Body of pancreas (tissue), 4 donors: Measurements from ENCODE around the gene BCAR1. TPM values are rescaled to one million over a fixed set of nuclear protein-coding genes. Genes with fewer than 3 reads are reported as not detected.

Experiments
- ATAC-seq: fragments of 150-250 bp; one replicate; pipeline ENCODE4 v1.9.1; 2016
- DNase-seq, 4 donors: peaks; one replicate each; pipeline ENCODE4 v3.0.0-alpha.2; 2019
- H3K27ac ChIP-seq, 4 donors: fragments of 200-600 bp; sonication (generic); 1 replicate in 3 of 4; 2 replicates in 1 of 4; pipeline versions ENCODE4 v1.5.1 to v1.6.1; 2016 to 2019; ENCODE audit warnings: mild to moderate bottlenecking in 1 of 4, mixed read lengths in 1 of 4, moderate library complexity in 1 of 4
- H3K27me3 ChIP-seq, 2 donors: fragments of 200-600 bp; sonication (generic); one replicate each; pipeline ENCODE4 v1.6.0; 2016; ENCODE audit warnings: mild to moderate bottlenecking in 1 of 2
- H3K36me3 ChIP-seq, 2 donors: fragments of 200-600 bp; sonication (generic); replicated peaks in 1 of 2; 2 replicates each; pipeline ENCODE4 v1.5.1; 2016; ENCODE audit warnings: low read depth in 2 of 2; ENCODE audit not compliant: insufficient read depth in 1 of 2
- H3K4me1 ChIP-seq: fragments of 200-600 bp; sonication (generic); one replicate; pipeline ENCODE4 v1.6.0; 2016
- H3K4me3 ChIP-seq, 2 donors: fragments of 200-600 bp; sonication (generic); 1 replicate in 1 of 2; 2 replicates in 1 of 2; pipeline ENCODE4 v1.5.1; 2016 to 2019
- H3K9me3 ChIP-seq, 3 donors: fragments of 200-600 bp; sonication (generic); 1 replicate in 2 of 3; 2 replicates in 1 of 3; pipeline ENCODE4 v1.5.1; 2016
- POLR2A ChIP-seq, 3 donors: fragments of 450-650 bp; IDR thresholded peaks; one replicate each; pipeline ENCODE4 v1.6.1; 2016; ENCODE audit warnings: antibody characterized with exemption in 3 of 3, mild to moderate bottlenecking in 2 of 3
- WGBS, 2 donors: methylation state at CpG; one replicate each; pipeline ENCODE4 v1.1.5; 2017; 5-methylcytosine and 5-hydroxymethylcytosine counted together
- intact Hi-C: fragments of 100-400 bp; cut with DNase I; formaldehyde crosslinking; loops from one replicate; pipeline ENCODE4 v1.15.1; 2023
- total RNA-seq, 2 donors: library from RNA; depleted of rRNA; stranded (reverse); fragments of >200 nt; gene quantifications; one replicate each; pipeline ENCODE4 v1.1.0, GENCODE V29; 2016
- TF ChIP-seq, protein P1 (sequence below), 7 experiments: fragments of 450-650 bp in 4 of 7; fragments of 200-600 bp in 3 of 7; sonication (generic) in 3 of 7; IDR thresholded peaks; one replicate each; pipeline ENCODE4 v1.5.1; 2016 to 2019; ENCODE audit warnings: antibody characterized with exemption in 7 of 7

BCAR1 gene
- total RNA-seq, 2 donors from 2014 or later, result 61.0 to 72.8 TPM

DNA sequence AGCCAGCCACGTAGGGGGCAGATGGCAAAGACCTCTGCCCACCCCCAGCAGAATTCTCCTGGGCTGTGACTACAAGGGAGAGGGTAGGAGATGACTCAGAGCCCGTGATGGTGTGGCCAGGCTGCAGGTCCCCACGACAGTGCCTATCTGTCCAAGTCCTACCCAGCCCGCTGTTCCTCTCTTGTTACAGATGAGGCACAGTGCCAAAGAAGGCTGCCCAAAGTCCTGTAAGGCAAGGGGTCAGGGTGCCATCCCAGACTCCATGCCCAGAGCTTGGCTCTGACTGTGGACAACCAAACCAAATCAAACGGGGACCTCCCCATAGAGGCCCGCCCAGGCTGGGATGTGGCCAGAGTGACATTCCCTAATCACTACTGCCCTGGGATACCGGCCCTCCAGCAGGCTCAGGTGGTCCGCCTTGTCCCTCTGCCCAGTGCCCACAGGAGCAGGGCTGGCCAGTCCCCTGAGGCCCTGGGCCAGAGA is 12.6 kb upstream of the BCAR1 start:
- H3K4me3 ChIP-seq, result no peak overlapping the region
- no peak for ATAC-seq
- 20 to 28% methylated on average over 2 to 8 of the region's 8 CpGs for WGBS, 2 donors
- H3K4me1 ChIP-seq, result peaks cover 67% of the 10 kb centered on the region
- TF ChIP-seq POLR2A (IDR thresholded peaks at IDR 0.05), result no peak
- TF ChIP-seq, protein P1, sequence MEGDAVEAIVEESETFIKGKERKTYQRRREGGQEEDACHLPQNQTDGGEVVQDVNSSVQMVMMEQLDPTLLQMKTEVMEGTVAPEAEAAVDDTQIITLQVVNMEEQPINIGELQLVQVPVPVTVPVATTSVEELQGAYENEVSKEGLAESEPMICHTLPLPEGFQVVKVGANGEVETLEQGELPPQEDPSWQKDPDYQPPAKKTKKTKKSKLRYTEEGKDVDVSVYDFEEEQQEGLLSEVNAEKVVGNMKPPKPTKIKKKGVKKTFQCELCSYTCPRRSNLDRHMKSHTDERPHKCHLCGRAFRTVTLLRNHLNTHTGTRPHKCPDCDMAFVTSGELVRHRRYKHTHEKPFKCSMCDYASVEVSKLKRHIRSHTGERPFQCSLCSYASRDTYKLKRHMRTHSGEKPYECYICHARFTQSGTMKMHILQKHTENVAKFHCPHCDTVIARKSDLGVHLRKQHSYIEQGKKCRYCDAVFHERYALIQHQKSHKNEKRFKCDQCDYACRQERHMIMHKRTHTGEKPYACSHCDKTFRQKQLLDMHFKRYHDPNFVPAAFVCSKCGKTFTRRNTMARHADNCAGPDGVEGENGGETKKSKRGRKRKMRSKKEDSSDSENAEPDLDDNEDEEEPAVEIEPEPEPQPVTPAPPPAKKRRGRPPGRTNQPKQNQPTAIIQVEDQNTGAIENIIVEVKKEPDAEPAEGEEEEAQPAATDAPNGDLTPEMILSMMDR (IDR thresholded peaks at IDR 0.05), result no peak
- H3K27me3 ChIP-seq, result no peaks in the 10 kb centered on the region
- H3K36me3 ChIP-seq, result no peaks in the 10 kb centered on the region
- H3K9me3 ChIP-seq, result no peaks in the 10 kb centered on the region
- peak overlapping the region; percentile 22 to 93 (median 89) for H3K27ac ChIP-seq
- DNase-seq, result peak in 2 of 4 donors; percentile 32 to 72
- intact Hi-C loops, result no loop called here

DNA sequence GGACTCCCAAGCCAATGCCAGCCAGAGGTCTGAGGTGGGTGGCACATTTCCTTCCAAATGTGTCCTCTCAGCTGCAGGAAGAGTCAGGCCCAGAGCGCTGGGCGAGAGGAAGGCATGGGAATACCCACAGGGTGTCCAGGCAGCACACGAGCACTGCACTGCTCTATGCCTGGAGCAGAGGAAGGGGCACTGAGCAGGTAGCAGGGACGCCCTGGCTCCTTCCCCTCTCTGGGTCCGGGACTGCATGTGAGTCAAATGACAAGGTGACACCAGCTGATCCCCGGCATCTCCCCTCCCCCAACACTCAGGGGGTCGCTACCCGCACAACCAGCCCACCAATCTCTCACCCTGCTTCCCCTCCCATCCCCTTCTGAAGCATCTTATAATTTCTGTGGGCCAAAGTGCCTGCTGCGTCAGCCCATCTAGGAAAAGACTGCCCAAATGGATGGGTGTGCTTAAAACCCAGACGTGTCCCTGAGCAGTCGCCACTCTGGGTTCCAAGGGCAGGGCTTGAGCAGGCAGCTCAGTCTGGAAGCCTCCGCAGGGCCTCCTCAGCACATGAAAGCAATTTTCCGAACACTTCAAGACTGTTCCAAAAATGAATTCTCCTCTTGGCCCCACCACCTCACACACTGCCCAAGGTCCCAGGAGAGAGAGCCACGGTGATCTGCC is 12.0 kb upstream of the BCAR1 start:
- H3K9me3 ChIP-seq, result no peaks in the 10 kb centered on the region
- no peak overlapping the region for H3K4me3 ChIP-seq
- no peaks in the 10 kb centered on the region for H3K27me3 ChIP-seq
- intact Hi-C loops, result no loop called here
- no peaks in the 10 kb centered on the region for H3K36me3 ChIP-seq
- no peak for DNase-seq
- 75 to 77% methylated on average over 10 to 14 of the region's 14 CpGs for WGBS, 2 donors
- peak overlapping the region in 3 of 4 donors; percentile 22 to 93 (median 91) for H3K27ac ChIP-seq
- ATAC-seq, result no peak
- H3K4me1 ChIP-seq, result peaks cover 67% of the 10 kb centered on the region
- TF ChIP-seq, protein P1 (IDR thresholded peaks at IDR 0.05), result no peak
- no peak for TF ChIP-seq POLR2A (IDR thresholded peaks at IDR 0.05)

GRCh38 chr16:75262800-75263127 is 11.3 kb upstream of the BCAR1 start:
- Histone ChIP-seq H3K9me3 (no peaks in the 10 kb centered on the region), H3K27ac (no peak overlapping the region), H3K4me3 (no peak overlapping the region), H3K27me3 (no peaks in the 10 kb centered on the region), H3K4me1 (peaks cover 65% of the 10 kb centered on the region), H3K36me3 (no peaks in the 10 kb centered on the region)
- ATAC-seq (no peak), DNase-seq (no peak)
- 74% methylated on average over 5 of the region's 5 CpGs; no CpG with 5 or more reads in 1 of the 2 donors for WGBS, 2 donors
- intact Hi-C loops, result no loop called here
- TF ChIP-seq, protein P1 (IDR thresholded peaks at IDR 0.05), result no peak

DNA sequence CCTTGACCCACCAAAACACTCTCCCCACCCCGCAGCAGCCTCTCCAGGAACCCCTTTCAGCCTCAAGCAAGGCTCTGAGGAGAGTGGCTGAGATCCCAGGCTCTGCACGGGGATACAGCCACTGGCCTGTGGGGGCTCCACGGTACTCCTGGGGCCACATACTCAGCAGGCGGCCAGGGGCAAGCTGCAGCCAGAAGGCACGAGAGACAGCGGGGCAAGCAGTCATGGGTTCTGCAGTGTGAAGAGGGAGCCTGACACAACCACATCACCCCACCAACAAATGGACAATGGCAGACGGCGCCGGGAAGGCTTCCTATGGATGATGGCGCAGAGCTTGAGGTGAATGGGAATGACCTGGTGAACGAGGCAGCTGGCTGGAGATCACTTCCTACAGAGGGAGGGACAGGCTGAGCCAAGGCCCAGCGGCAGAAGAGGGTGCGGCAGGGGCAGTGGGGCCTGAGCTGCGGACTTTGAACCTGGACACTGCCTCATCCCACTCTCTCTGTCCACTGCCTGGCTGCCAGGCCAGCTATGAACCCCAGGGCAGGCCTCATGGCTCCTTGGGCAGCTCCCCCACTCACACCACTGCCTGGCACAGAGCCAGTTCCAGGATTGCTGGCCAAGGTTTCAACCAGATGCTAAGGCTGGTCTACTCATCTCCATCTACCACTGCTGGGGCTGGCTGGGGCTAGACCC is 10.8 kb upstream of the BCAR1 start:
- no peak for ATAC-seq
- peak in 3 of 4 donors; percentile 38 to 61 (median 60) for DNase-seq
- Histone ChIP-seq H3K27ac (no peak overlapping the region), H3K4me1 (peaks cover 63% of the 10 kb centered on the region), H3K9me3 (no peaks in the 10 kb centered on the region), H3K27me3 (no peaks in the 10 kb centered on the region), H3K4me3 (no peak overlapping the region), H3K36me3 (no peaks in the 10 kb centered on the region)
- intact Hi-C loops, result no loop called here
- 83 to 90% methylated on average over 2 to 14 of the region's 14 CpGs for WGBS, 2 donors
- TF ChIP-seq POLR2A (IDR thresholded peaks at IDR 0.05), result no peak
- TF ChIP-seq, protein P1 (IDR thresholded peaks at IDR 0.05), result no peak
